Measurements from ENCODE around the gene GTF3C2. TPM values are rescaled to one million over a fixed set of nuclear protein-coding genes. Genes with fewer than 3 reads are reported as not detected.

The GTF3C2 gene
- polyA plus RNA-seq, 2 of the 4 experiments (the other 2 are of a cell fraction), result 75.4 to 101 TPM

- H3K27ac ChIP-seq, result no peak overlapping the region
- no peak overlapping the region for H3K4me3 ChIP-seq
- H3K4me1 ChIP-seq, result 0 out of 3 replicates have a peak, but pooled peaks cover 3% of the 10 kb centered on the region
- FAIRE-seq (no peak), DNase-seq (ENCODE audit: low read depth in 1 of 2, low spot score in 1 of 2) (no peak), ATAC-seq (no peak)
- H3K9me3 ChIP-seq, result no peaks in the 10 kb centered on the region
- TF ChIP-seq BCL3 (IDR thresholded peaks at IDR 0.05) (no peak), HES2 (IDR thresholded peaks at IDR 0.05) (no peak), FOXS1 (CRISPR knock-in tag; IDR thresholded peaks at IDR 0.05) (no peak), JUNB (IDR thresholded peaks at IDR 0.05) (no peak), E2F6 (IDR thresholded peaks at IDR 0.05; ENCODE audit: borderline replicate concordance, low read depth) (no peak), POLR2AphosphoS2 (conservative IDR thresholded peaks at IDR 0.05; ENCODE audit: low read length) (no peak), HOXA7 (CRISPR knock-in tag; IDR thresholded peaks at IDR 0.05) (no peak), USF2 (IDR thresholded peaks at IDR 0.05) (no peak), NPAS2 (CRISPR knock-in tag; IDR thresholded peaks at IDR 0.05; ENCODE audit: borderline replicate concordance) (no peak), CTCF (IDR thresholded peaks at IDR 0.05) (no peak), ZNF302 (CRISPR knock-in tag; IDR thresholded peaks at IDR 0.05) (no peak), PBX3 (IDR thresholded peaks at IDR 0.05) (no peak), RCOR1 (IDR thresholded peaks at IDR 0.05; ENCODE audit: low read depth, low read length) (no peak), MAX (IDR thresholded peaks at IDR 0.05) (no peak)
- WGBS (ENCODE audit: missing lambda C conversion rate), result 80% methylated on average over 51 of the region's 51 CpGs
- ChIA-PET CTCF (interaction anchor here (1.5 to 20.5 kb wide), 5 partner anchors 10 to 208 kb away, joined by 5 to 394 read pairs (median 156); partner anchors contain the start of genes DNAJC5G, MPV17 and TRIM54), POLR2A (no interaction called here)
- H3K4me2 ChIP-seq, result no peak overlapping the region
Observed at GRCh38 chr2:27306573-27307286, 49.8 kb downstream of the GTF3C2 start.

GRCh38 chr2:27306136-27306535 is 50.4 kb downstream of the GTF3C2 start:
- ATAC-seq, result no peak
- POLR2A ChIA-PET, result no interaction called here
- TF ChIP-seq NFE2L2 (conservative IDR thresholded peaks at IDR 0.05; ENCODE audit: low read length) (no peak), HMGXB4 (CRISPR knock-in tag; IDR thresholded peaks at IDR 0.05; ENCODE audit: borderline replicate concordance) (no peak), MAX (IDR thresholded peaks at IDR 0.05) (no peak), PHF8 (IDR thresholded peaks at IDR 0.05; ENCODE audit: borderline replicate concordance, low read depth) (no peak), CEBPB (IDR thresholded peaks at IDR 0.05) (no peak), RAD21 (conservative IDR thresholded peaks at IDR 0.05 in 1 of 2, IDR thresholded peaks at IDR 0.05 in 1 of 2) (no peak), EHMT2 (IDR thresholded peaks at IDR 0.05; ENCODE audit: low read depth) (no peak), KDM1A (IDR thresholded peaks at IDR 0.05; ENCODE audit: low read depth) (no peak), REST (IDR thresholded peaks at IDR 0.05) (no peak), ZNF302 (CRISPR knock-in tag; IDR thresholded peaks at IDR 0.05) (no peak), JUN (IDR thresholded peaks at IDR 0.05) (no peak)

More at GRCh38 chr2:27306136-27306535, 50.4 kb downstream of the GTF3C2 start:
- no peaks in the 10 kb centered on the region for H3K9me3 ChIP-seq
- no peak overlapping the region for H3K4me3 ChIP-seq
- CTCF ChIA-PET, result interaction anchor here (0.6 to 20.5 kb wide), 6 partner anchors 11 to 208 kb away, joined by 3 to 394 read pairs (median 140); partner anchors contain the start of genes DNAJC5G, MPV17 and TRIM54
- 0 out of 3 replicates have a peak, but pooled peaks cover 3% of the 10 kb centered on the region for H3K4me1 ChIP-seq
- DNase-seq (ENCODE audit: low read depth in 1 of 2, low spot score in 1 of 2), result no peak
- WGBS (ENCODE audit: missing lambda C conversion rate), result 81% methylated on average over 26 of the region's 26 CpGs
- H3K4me2 ChIP-seq, result no peak overlapping the region
- H3K27ac ChIP-seq, result no peak overlapping the region
- no peak for FAIRE-seq

Data from A549 (cell line).